ENCODE measurements around the gene ZNF593. TPM values are rescaled to one million over a fixed set of nuclear protein-coding genes. Genes with fewer than 3 reads are reported as not detected.

ZNF593 gene
- total and polyA plus RNA-seq, 9 of the 15 experiments (the other 6 are each of a cell fraction or from before 2014, with no cell fraction given) = 9.8 to 334 (median 48.2) TPM

GRCh38 chr1:26129778-26130177, 39.9 kb upstream of the ZNF593 start (continued):
- TF ChIP-seq HBP1 (CRISPR knock-in tag; IDR thresholded peaks at IDR 0.05) (no peak), ADNP (tag; IDR thresholded peaks at IDR 0.05) (no peak), ATF7 (IDR thresholded peaks at IDR 0.05) (no peak), RBM34 (IDR thresholded peaks at IDR 0.05; ENCODE audit: borderline replicate concordance, insufficient read depth, low read length) (no peak), ELF4 (CRISPR knock-in tag; IDR thresholded peaks at IDR 0.05) (no peak), DNMT1 (IDR thresholded peaks at IDR 0.05) (no peak), HDAC8 (tag; IDR thresholded peaks at IDR 0.05) (no peak)

DNA sequence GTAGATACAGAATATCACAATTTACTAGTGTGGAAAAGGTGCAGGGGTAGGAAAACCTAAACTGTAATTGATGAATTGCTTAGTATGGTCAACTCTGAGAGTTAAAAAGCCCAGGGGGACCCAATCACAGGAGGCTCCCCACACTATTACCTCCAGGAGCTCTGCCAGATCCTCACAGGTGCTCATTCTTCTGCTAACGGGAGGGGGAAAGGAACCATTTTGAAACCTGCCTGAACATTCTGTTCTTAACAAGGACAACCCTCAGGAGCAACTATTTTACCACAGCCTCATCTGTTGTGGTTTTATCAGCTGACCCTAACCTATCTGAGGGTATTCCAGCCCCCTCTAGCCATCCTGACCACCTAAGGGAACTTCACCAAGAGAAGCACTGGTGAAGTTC, 39.0 kb upstream of the ZNF593 start:
- WGBS (ENCODE audit: insufficient coverage, low coverage, missing lambda C conversion rate) = 46% methylated on average over 1 of the region's 1 CpG
- Histone ChIP-seq H3K27me3 (ENCODE audit: control insufficient read depth in 2 of 2, insufficient read depth in 2 of 2, low read length in 2 of 2) (no peaks in the 10 kb centered on the region), H3K4me1 (replicated peaks in 1 of 2; ENCODE audit: control insufficient read depth in 2 of 2, insufficient read depth in 2 of 2, low read length in 2 of 2) (peaks cover 33 to 52% of the 10 kb centered on the region in 2 experiments), H3K9ac (ENCODE audit: insufficient read depth in 1 of 2, low read depth in 2 of 2, low read length in 2 of 2) (peak overlapping the region; percentile 23 to 32; a peak in 2 of 4 replicates), H3K79me2 (ENCODE audit: control insufficient read depth, insufficient read depth, low read length) (peaks cover 17% of the 10 kb centered on the region), H3K4me3 (no peak overlapping the region), H3K9me3 (replicated peaks; ENCODE audit: control insufficient read depth, insufficient read depth, low read depth, low read length) (no peaks in the 10 kb centered on the region), H4K20me1 (replicated peaks; ENCODE audit: control insufficient read depth, insufficient read depth, low read length) (no peaks in the 10 kb centered on the region), H3K9me1 (ENCODE audit: control insufficient read depth, insufficient read depth, low read length) (no peaks in the 10 kb centered on the region), H3K27ac (ENCODE audit: extremely low read depth, low read depth, low read length) (peak overlapping the region; percentile 29), H2AFZ (ENCODE audit: low read depth, low read length) (peak overlapping the region; percentile 68), H3K4me2 (ENCODE audit: insufficient read depth, low read length) (no peak overlapping the region), H3K36me3 (ENCODE audit: control insufficient read depth, insufficient read depth, low read length) (no peaks in the 10 kb centered on the region)
- BruUV-seq (replicated peaks) = no TSS peak
- in situ Hi-C loops (cut with MboI) (no loop called here), intact Hi-C loops (cut with micrococcal nuclease) (no loop called here)
- no peak for ATAC-seq
- ChIA-PET CTCF (ENCODE audit: low intra/inter-chr PET ratio) (no interaction called here), POLR2A (interaction anchor here (0.6 to 13.3 kb wide), 6 partner anchors 9 to 1136 kb away, joined by 3 to 237 read pairs (median 4); no protein-coding TSS in a partner anchor)
- no peak for FAIRE-seq
- no peak for DNase-seq (ENCODE audit: extremely low read depth in 1 of 4, low spot score in 3 of 4)
- TF ChIP-seq ZBTB8A (IDR thresholded peaks at IDR 0.05; ENCODE audit: partially characterized antibody) = no peak
- 0 out of 2 replicates have a peak, but pooled peaks have one; percentile 26 for TF ChIP-seq MEF2D (tag; conservative IDR thresholded peaks at IDR 0.05; ENCODE audit: low read depth)
- TF ChIP-seq PHF8 (IDR thresholded peaks at IDR 0.05; ENCODE audit: borderline replicate concordance, low read length) = no peak
- TF ChIP-seq ID3 (CRISPR knock-in tag; IDR thresholded peaks at IDR 0.05) = no peak
- TF ChIP-seq ID3 (tag; IDR thresholded peaks at IDR 0.05) = no peak
- TF ChIP-seq, protein P1, sequence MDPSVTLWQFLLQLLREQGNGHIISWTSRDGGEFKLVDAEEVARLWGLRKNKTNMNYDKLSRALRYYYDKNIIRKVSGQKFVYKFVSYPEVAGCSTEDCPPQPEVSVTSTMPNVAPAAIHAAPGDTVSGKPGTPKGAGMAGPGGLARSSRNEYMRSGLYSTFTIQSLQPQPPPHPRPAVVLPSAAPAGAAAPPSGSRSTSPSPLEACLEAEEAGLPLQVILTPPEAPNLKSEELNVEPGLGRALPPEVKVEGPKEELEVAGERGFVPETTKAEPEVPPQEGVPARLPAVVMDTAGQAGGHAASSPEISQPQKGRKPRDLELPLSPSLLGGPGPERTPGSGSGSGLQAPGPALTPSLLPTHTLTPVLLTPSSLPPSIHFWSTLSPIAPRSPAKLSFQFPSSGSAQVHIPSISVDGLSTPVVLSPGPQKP (CRISPR knock-in tag; IDR thresholded peaks at IDR 0.05) = no peak
- 0 out of 2 replicates have a peak, but pooled peaks have one; percentile 56 for TF ChIP-seq HIVEP1 (CRISPR knock-in tag; IDR thresholded peaks at IDR 0.05)
- no peak for TF ChIP-seq NR2C1 (IDR thresholded peaks at IDR 0.05)
- peak; percentile 14; the same call in 1 of the 2 replicates for TF ChIP-seq NR2C1 (tag; IDR thresholded peaks at IDR 0.05)
- no peak for TF ChIP-seq SMARCA4 (IDR thresholded peaks at IDR 0.05)
- 0 out of 2 replicates have a peak, but pooled peaks have one; percentile 15 for TF ChIP-seq L3MBTL2 (IDR thresholded peaks at IDR 0.05)
- no peak for TF ChIP-seq ZNF41 (CRISPR knock-in tag; conservative IDR thresholded peaks at IDR 0.05)
